GM12892 (cell line): ENCODE data around the gene ARHGEF12.

ENCODE experiments used
- POLR2A ChIP-seq: IDR thresholded peaks from 2 replicates; pipeline ENCODE4 v1.6.1; 2011; ENCODE audit warnings: low read depth, low read length, control low read depth
- POLR2AphosphoS5 ChIP-seq: IDR thresholded peaks from 2 replicates; pipeline ENCODE4 v1.6.1; 2011; ENCODE audit warnings: low read depth, low read length, control low read depth
- TAF1 ChIP-seq: IDR thresholded peaks from 2 replicates; pipeline ENCODE4 v1.6.1; 2011; ENCODE audit warnings: low read depth, mild to moderate bottlenecking, control low read depth, low read length, borderline replicate concordance

GRCh38 chr11:120430146-120430545 is 93.9 kb downstream of the ARHGEF12 start:
- TF ChIP-seq POLR2AphosphoS5 (no peak), POLR2A (no peak), TAF1 (no peak)
